ENCODE results near the gene CST4. TPM values are rescaled to one million over a fixed set of nuclear protein-coding genes. Genes with fewer than 3 reads are reported as not detected.

CST4 gene
- total and polyA plus RNA-seq, 2 donors (not counting 1 experiment from before 2014, with no cell fraction given) = not detected

DNA sequence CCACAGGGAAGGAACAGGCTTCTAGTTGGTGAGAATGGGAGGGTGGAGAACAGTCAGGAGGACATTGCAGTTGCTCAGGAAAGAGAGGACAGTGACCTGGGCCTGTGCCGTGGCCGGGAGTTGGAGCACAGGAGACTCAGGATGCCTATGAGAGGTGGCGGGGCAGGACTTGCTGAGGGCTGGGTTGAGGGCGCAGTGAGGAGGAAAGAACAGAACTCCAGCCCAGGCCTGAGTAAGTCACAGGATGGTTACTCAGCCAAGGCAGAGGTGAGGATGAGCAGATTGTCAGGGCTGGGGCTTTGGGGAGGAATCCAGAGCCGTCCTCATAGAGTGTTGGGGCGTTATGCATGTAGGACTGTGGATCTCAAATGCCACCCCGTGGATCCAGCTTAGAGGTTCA lies 21.2 kb downstream of the CST4 start:
- Histone ChIP-seq H3K9me3 (ENCODE audit: control extremely low read depth in 1 of 3, control insufficient read depth in 2 of 3, insufficient read depth in 1 of 3, low read length in 2 of 3) (no peaks in the 10 kb centered on the region), H2AFZ (ENCODE audit: insufficient read depth, low read depth, low read length, poor library complexity, severe bottlenecking) (no peak overlapping the region), H3K4me2 (replicated peaks; ENCODE audit: low read depth, low read length, poor library complexity, severe bottlenecking) (no peak overlapping the region), H4K20me1 (ENCODE audit: control insufficient read depth, insufficient read depth, low read length, poor library complexity, severe bottlenecking) (no peaks in the 10 kb centered on the region), H3K27ac (ENCODE audit: low read length in 2 of 2) (no peak overlapping the region), H3K79me2 (ENCODE audit: control insufficient read depth, insufficient read depth, low read length) (no peaks in the 10 kb centered on the region), H3K27me3 (replicated peaks in 1 of 4; ENCODE audit: control extremely low read depth in 1 of 4, control insufficient read depth in 3 of 4, insufficient read depth in 4 of 4, low read length in 3 of 4) (no peaks in the 10 kb centered on the region), H3K36me3 (replicated peaks in 1 of 2; ENCODE audit: control extremely low read depth in 1 of 2, control insufficient read depth in 1 of 2, extremely low read depth in 1 of 2, insufficient read depth in 2 of 2, low read length in 1 of 2) (no peaks in the 10 kb centered on the region), H3K4me1 (ENCODE audit: control insufficient read depth in 2 of 2, insufficient read depth in 2 of 2, low read length in 2 of 2) (no peaks in the 10 kb centered on the region), H3K9ac (ENCODE audit: low read length) (no peak overlapping the region), H3K4me3 (ENCODE audit: control extremely low read depth in 1 of 5, extremely low read depth in 1 of 5, insufficient read depth in 1 of 5, low read depth in 2 of 5, low read length in 4 of 5) (no peak overlapping the region)
- CTCF ChIA-PET = no interaction called here
- ATAC-seq (ENCODE audit: low read depth) (no peak), DNase-seq (no peak)
- intact Hi-C loops (cut with micrococcal nuclease) = loop anchor here (5.0 kb wide), 1 partner anchor 330 kb away; no protein-coding TSS in a partner anchor
- Mint-ChIP-seq H3K27me3 (no peaks in the 10 kb centered on the region), H3K4me1 (no peaks in the 10 kb centered on the region), H3K27ac (no peak overlapping the region), H3K4me3 (no peak overlapping the region), H3K9me3 (ENCODE audit: insufficient read depth) (no peaks in the 10 kb centered on the region)
- POLR2A ChIA-PET = no interaction called here
- WGBS (ENCODE audit: insufficient coverage) = 94% methylated on average over 7 of the region's 7 CpGs
- no peak for TF ChIP-seq EZH2 (IDR thresholded peaks at IDR 0.05; ENCODE audit: borderline replicate concordance, insufficient read depth, low read depth, low read length, poor library complexity, severe bottlenecking)
- TF ChIP-seq, protein P1, sequence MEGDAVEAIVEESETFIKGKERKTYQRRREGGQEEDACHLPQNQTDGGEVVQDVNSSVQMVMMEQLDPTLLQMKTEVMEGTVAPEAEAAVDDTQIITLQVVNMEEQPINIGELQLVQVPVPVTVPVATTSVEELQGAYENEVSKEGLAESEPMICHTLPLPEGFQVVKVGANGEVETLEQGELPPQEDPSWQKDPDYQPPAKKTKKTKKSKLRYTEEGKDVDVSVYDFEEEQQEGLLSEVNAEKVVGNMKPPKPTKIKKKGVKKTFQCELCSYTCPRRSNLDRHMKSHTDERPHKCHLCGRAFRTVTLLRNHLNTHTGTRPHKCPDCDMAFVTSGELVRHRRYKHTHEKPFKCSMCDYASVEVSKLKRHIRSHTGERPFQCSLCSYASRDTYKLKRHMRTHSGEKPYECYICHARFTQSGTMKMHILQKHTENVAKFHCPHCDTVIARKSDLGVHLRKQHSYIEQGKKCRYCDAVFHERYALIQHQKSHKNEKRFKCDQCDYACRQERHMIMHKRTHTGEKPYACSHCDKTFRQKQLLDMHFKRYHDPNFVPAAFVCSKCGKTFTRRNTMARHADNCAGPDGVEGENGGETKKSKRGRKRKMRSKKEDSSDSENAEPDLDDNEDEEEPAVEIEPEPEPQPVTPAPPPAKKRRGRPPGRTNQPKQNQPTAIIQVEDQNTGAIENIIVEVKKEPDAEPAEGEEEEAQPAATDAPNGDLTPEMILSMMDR (IDR thresholded peaks at IDR 0.05) = no peak

DNA sequence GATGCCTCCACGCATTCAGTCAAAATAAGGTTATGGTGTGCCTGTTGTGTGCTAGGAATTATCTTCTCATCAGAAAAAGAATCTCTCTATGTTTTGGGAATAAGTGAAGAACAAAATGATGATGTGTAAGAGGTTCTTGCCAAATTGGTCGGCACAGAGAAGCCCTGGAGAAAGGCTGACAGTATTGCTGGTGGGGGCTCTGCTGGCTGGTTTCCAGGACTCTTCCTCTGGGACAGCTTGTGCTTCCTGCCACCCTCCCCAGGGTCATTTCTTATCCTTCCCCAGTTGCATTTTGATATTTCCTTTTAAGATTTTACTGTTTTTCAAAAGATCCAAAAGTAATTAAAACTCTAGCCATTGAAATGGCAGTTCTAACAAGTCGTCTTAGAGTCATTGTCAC lies 22.1 kb downstream of the CST4 start:
- no peak overlapping the region for H3K4me2 ChIP-seq (replicated peaks; ENCODE audit: low read depth, low read length, poor library complexity, severe bottlenecking)
- H3K27me3 ChIP-seq (replicated peaks in 1 of 4; ENCODE audit: control extremely low read depth in 1 of 4, control insufficient read depth in 3 of 4, insufficient read depth in 4 of 4, low read length in 3 of 4) = no peaks in the 10 kb centered on the region
- no peak overlapping the region for H3K27ac ChIP-seq (ENCODE audit: low read length in 2 of 2)
- Mint-ChIP-seq H3K9me3 (ENCODE audit: insufficient read depth) (no peaks in the 10 kb centered on the region), H3K4me3 (no peak overlapping the region), H3K27me3 (no peaks in the 10 kb centered on the region), H3K27ac (no peak overlapping the region), H3K4me1 (no peaks in the 10 kb centered on the region)
- DNase-seq (no peak), ATAC-seq (ENCODE audit: low read depth) (no peak)
- no peak overlapping the region for H2AFZ ChIP-seq (ENCODE audit: insufficient read depth, low read depth, low read length, poor library complexity, severe bottlenecking)
- H3K79me2 ChIP-seq (ENCODE audit: control insufficient read depth, insufficient read depth, low read length) = no peaks in the 10 kb centered on the region
- no peaks in the 10 kb centered on the region for H3K36me3 ChIP-seq (replicated peaks in 1 of 2; ENCODE audit: control extremely low read depth in 1 of 2, control insufficient read depth in 1 of 2, extremely low read depth in 1 of 2, insufficient read depth in 2 of 2, low read length in 1 of 2)
- H4K20me1 ChIP-seq (ENCODE audit: control insufficient read depth, insufficient read depth, low read length, poor library complexity, severe bottlenecking) = no peaks in the 10 kb centered on the region
- no peak overlapping the region for H3K4me3 ChIP-seq (ENCODE audit: control extremely low read depth in 1 of 5, extremely low read depth in 1 of 5, insufficient read depth in 1 of 5, low read depth in 2 of 5, low read length in 4 of 5)
- ChIA-PET POLR2A (no interaction called here), CTCF (no interaction called here)
- no peak overlapping the region for H3K9ac ChIP-seq (ENCODE audit: low read length)
- no peaks in the 10 kb centered on the region for H3K9me3 ChIP-seq (ENCODE audit: control extremely low read depth in 1 of 3, control insufficient read depth in 2 of 3, insufficient read depth in 1 of 3, low read length in 2 of 3)
- TF ChIP-seq, protein P1 (IDR thresholded peaks at IDR 0.05) = no peak
- TF ChIP-seq EZH2 (IDR thresholded peaks at IDR 0.05; ENCODE audit: borderline replicate concordance, insufficient read depth, low read depth, low read length, poor library complexity, severe bottlenecking) = no peak
- H3K4me1 ChIP-seq (ENCODE audit: control insufficient read depth in 2 of 2, insufficient read depth in 2 of 2, low read length in 2 of 2) = no peaks in the 10 kb centered on the region
- intact Hi-C loops (cut with micrococcal nuclease) = loop anchor here (5.0 kb wide), 1 partner anchor 331 kb away; no protein-coding TSS in a partner anchor
- 36% methylated on average over 2 of the region's 3 CpGs for WGBS (ENCODE audit: insufficient coverage)
